ENCODE results near the gene ADIRF.
"Not testable (repeated sequence)": the region's sequence is repeated elsewhere in the genome, so short reads cannot be mapped to it uniquely, and the experiment has no call there.

ADIRF gene

DNA sequence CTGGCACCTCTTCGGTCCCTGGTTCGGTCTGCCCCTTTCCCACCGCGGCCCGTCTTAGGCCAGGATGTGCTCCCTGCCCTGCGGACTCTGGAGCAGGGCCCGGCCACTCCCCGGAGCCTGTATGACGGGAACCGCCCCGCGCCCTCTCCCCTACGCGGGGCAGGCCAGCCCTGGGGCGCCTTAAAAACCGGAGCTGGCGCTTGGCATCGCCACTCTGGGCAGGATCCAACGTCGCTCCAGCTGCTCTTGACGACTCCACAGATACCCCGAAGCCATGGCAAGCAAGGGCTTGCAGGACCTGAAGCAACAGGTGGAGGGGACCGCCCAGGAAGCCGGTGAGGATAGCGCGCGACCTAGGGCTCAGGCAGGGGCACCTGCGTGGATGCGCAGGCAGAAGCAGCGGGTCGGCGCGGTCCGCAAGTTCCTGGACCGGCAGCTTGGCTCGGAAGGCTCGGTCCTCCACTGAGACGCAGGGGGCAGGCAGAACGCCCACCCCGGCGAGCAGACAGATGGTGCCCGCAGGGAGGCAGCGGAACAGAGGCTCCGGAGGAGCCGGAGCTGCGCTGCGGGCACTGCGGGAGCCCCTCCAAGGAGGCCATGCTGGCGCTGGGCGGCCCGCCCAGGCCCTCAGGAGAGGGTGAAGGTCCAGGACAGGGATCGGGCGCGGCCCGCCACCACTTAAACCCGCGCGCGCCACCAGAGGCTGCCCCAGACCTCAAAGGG lies at the start of gene ADIRF:
ADIRF (plus strand) TSS at position 212 of the 723 bp plus-strand sequence; CDS start at position 275, 63 bp downstream.
- ChIA-PET POLR2A (ENCODE audit: low non-redundant PET) (interaction anchor here (0.7 to 2.6 kb wide), 4 partner anchors 10 to 210 kb away, joined by 4 to 18 read pairs (median 4); partner anchors contain the start of genes SHLD2 and SNCG), CTCF (interaction anchor here (0.5 to 3.2 kb wide), 10 partner anchors 8 to 999 kb away, joined by 3 to 21 read pairs (median 4); no protein-coding TSS in a partner anchor)
- peak within 1 kb of the TSS; percentile 100 for H3K27ac ChIP-seq
- TF ChIP-seq, protein P1, sequence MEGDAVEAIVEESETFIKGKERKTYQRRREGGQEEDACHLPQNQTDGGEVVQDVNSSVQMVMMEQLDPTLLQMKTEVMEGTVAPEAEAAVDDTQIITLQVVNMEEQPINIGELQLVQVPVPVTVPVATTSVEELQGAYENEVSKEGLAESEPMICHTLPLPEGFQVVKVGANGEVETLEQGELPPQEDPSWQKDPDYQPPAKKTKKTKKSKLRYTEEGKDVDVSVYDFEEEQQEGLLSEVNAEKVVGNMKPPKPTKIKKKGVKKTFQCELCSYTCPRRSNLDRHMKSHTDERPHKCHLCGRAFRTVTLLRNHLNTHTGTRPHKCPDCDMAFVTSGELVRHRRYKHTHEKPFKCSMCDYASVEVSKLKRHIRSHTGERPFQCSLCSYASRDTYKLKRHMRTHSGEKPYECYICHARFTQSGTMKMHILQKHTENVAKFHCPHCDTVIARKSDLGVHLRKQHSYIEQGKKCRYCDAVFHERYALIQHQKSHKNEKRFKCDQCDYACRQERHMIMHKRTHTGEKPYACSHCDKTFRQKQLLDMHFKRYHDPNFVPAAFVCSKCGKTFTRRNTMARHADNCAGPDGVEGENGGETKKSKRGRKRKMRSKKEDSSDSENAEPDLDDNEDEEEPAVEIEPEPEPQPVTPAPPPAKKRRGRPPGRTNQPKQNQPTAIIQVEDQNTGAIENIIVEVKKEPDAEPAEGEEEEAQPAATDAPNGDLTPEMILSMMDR (conservative IDR thresholded peaks at IDR 0.05; ENCODE audit: low read depth), result no peak
- peak; percentile 56 for DNase-seq (ENCODE audit: low spot score)

DNA sequence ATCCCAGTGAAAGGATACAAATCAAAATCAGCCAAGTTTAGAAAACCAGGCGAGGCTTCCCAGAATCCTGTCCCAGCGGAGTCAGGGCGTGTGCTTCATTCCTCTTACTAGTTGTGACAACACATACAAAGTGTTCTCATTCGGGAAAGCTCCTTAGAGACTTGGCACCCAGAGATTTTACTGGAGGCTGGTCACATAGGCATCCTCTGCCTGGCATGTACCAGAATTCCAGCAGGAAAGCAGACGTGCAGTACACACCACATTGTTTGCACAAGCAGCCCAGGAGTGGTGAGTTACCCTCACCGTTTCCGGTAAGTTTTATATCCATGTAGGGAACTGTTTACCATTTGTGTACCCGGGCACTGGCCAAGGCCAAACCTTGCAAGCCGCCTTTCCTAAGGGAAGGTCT lies 45.7 kb upstream of the ADIRF start:
- DNase-seq (ENCODE audit: low spot score), result no peak
- CTCF ChIA-PET, result no interaction called here
- 0 out of 2 replicates have a peak overlapping the region, but pooled peaks have one; percentile 6 for H3K27ac ChIP-seq
- POLR2A ChIA-PET (ENCODE audit: low non-redundant PET), result no interaction called here
- TF ChIP-seq, protein P1 (conservative IDR thresholded peaks at IDR 0.05; ENCODE audit: low read depth), result no peak

DNA sequence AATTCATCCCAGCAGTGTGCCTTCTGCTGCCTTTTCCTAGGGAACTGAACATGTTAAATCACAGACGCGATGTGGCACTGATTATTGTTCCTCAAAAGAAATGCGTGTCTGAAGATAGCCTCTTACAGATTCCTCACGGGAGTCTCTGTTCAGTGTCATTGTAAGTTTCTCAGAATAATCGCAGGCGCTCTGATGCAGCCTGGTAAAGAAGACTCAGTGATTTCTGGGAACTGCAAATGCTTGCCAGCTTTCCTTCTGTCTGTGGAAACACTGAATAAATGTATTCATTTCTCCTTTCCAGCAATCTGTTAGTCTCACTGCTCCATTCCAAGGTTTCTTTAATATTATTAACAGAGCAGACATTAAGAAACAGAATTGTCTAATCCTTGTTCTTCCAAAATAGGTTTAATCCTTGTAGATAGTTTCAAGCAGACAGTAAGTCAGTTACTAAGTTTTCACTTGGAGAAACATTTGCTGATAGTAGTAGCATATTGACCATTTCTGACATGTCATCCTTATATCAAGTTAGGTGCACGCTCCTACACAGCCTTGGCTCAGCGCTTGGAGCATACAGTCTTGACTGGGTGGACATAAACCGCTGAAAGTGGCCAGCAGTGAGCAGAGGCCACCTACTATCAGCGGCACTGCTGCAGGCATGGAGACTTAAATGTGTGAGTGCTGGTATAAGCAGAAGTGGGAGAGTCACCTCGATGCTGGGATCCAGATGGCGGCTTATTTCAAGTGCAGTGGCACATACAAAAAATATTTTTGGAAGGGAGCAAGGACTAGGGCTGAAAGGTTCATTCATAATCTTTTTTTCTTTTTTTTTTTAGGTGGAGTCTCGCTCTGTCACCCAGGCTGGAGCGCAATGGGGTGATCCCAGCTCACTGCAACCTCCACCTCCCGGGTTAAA lies 38.6 kb upstream of the ADIRF start:
- TF ChIP-seq, protein P1 (conservative IDR thresholded peaks at IDR 0.05; ENCODE audit: low read depth), result no peak
- no peak for DNase-seq (ENCODE audit: low spot score)
- no peak overlapping the region for H3K27ac ChIP-seq
- ChIA-PET POLR2A (ENCODE audit: low non-redundant PET) (no interaction called here), CTCF (no interaction called here)

DNA sequence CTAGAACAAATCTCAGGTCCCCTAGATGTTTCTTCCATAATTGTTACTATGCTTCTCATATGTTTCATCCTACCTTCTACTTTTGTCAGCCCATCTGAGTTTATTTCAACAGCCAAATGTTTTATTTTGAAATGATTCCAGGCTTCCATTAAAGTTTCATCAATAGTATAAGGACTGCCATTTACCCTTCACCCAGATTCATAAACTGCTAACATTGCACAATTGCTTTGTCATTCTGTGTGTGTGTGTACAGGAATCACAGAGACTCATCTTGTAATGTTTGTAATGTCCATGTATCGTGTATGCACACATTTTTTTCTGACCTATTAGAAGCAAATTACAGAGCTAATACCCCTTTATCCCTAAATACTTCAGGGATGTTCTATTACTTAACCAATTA lies 36.4 kb upstream of the ADIRF start:
- no peak overlapping the region for H3K27ac ChIP-seq
- DNase-seq (ENCODE audit: low spot score), result no peak
- ChIA-PET CTCF (no interaction called here), POLR2A (ENCODE audit: low non-redundant PET) (no interaction called here)
- TF ChIP-seq, protein P1 (conservative IDR thresholded peaks at IDR 0.05; ENCODE audit: low read depth), result no peak

DNA sequence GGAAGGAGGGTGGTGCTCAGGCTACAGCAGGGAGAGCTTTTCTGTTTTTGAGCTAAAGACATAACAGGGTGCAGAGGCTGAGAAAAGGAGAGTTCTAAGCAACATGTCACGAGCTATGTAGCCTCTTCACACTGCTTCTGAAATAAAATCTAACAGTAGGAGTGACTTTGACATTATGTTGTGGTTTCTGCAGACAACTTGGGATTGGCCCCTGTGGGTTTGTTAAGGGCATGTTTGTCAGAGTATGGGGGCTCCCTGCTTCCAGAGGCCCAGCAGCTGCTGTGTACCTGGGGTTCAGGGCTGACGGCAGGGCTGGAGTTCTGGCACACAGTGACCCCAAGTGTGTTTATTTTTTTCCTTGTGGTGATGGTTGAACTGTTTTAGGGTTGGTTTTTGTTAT lies 35.6 kb upstream of the ADIRF start:
- ChIA-PET CTCF (no interaction called here), POLR2A (ENCODE audit: low non-redundant PET) (no interaction called here)
- no peak for DNase-seq (ENCODE audit: low spot score)
- TF ChIP-seq, protein P1 (conservative IDR thresholded peaks at IDR 0.05; ENCODE audit: low read depth), result no peak
- no peak overlapping the region for H3K27ac ChIP-seq

DNA sequence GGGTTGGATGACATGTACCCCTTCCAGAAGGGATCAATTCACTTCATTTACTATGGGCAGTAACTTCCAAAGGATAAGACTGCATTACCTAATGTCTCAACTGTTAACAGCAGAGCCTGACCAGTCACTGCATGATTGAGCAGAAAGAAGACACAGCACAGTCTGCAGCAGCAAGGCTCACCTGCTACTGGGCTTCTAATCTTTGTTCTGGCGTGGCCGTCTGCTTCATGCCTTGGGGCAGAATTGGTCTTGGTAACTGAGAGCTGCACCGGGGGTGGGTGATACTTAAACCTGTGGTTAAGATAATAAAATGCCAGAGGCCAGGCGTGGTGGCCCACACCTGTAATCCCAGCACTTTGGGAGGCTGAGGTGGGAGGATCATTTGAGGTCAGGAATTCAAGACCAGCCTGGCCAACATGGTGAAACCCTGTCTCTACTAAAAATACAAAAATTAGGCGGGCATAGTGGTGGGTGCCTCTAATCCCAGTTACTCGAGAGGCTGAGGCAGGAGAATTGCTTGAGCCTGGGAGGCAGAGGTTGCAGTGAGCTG lies 34.0 kb upstream of the ADIRF start:
- CTCF ChIA-PET, result interaction anchor here (0.5 to 1.3 kb wide), 4 partner anchors 20 to 148 kb away, joined by 3 read pairs; partner anchors contain the start of gene ADIRF
- DNase-seq (ENCODE audit: low spot score); POLR2A ChIA-PET (ENCODE audit: low non-redundant PET); H3K27ac ChIP-seq: not testable (repeated sequence)
